Upper lobe of left lung (tissue), 4 donors: ENCODE results near the gene DEFB126.

Source experiments
- CTCF ChIP-seq, 6 experiments: fragments of 450-650 bp in 4 of 6; fragments of 200-600 bp in 2 of 6; sonication (generic) in 2 of 6; IDR thresholded peaks; one replicate each; pipeline ENCODE4 v1.5.1; 2016 to 2019; ENCODE audit warnings: antibody characterized with exemption in 6 of 6
- EP300 ChIP-seq, 4 donors: sonication (generic); formaldehyde crosslinking; IDR thresholded peaks; one replicate each; pipeline ENCODE4 v1.5.1; 2017; ENCODE audit warnings: antibody characterized with exemption in 4 of 4, control low read depth in 2 of 4
- POLR2A ChIP-seq, 4 donors: fragments of 450-650 bp; IDR thresholded peaks; one replicate each; pipeline ENCODE4 v1.5.1; 2016 to 2017; ENCODE audit warnings: antibody characterized with exemption in 4 of 4, mild to moderate bottlenecking in 2 of 4
- POLR2AphosphoS5 ChIP-seq, 2 donors: sonication (generic); formaldehyde crosslinking; IDR thresholded peaks; one replicate each; pipeline ENCODE4 v1.5.1; 2017; ENCODE audit warnings: antibody characterized with exemption in 2 of 2

GRCh38 chr20:112396-112795 is 30.0 kb upstream of the DEFB126 start:
- no peak for TF ChIP-seq POLR2A (IDR thresholded peaks at IDR 0.05)
- no peak for TF ChIP-seq EP300 (IDR thresholded peaks at IDR 0.05)
- TF ChIP-seq CTCF (IDR thresholded peaks at IDR 0.05), result no peak
- no peak for TF ChIP-seq POLR2AphosphoS5 (IDR thresholded peaks at IDR 0.05)
